Prostate gland (tissue), 2 donors: ENCODE data around the gene COL4A1. TPM values are rescaled to one million over a fixed set of nuclear protein-coding genes. Genes with fewer than 3 reads are reported as not detected.

Experiments used
- DNase-seq: peaks from one replicate; pipeline ENCODE4 v3.0.0-alpha.2; 2019; ENCODE audit warnings: low spot score
- H3K27ac ChIP-seq, 2 donors: fragments of 200-600 bp; sonication (generic); 2 replicates each; pipeline ENCODE4 v1.5.1; 2017 to 2019
- H3K27me3 ChIP-seq: fragments of 200-600 bp; sonication (generic); replicated peaks from 2 replicates; pipeline ENCODE4 v1.5.1; 2019; ENCODE audit not compliant: insufficient read depth
- H3K36me3 ChIP-seq, 2 donors: fragments of 200-600 bp; sonication (generic); 1 replicate in 1 of 2; 2 replicates in 1 of 2; pipeline versions ENCODE4 v1.5.1 to v1.8.1; 2017 to 2019
- H3K4me1 ChIP-seq: fragments of 200-600 bp; sonication (generic); replicated peaks from 2 replicates; pipeline ENCODE4 v1.5.1; 2019
- H3K4me3 ChIP-seq, 2 donors: fragments of 200-600 bp; sonication (generic); 2 replicates each; pipeline ENCODE4 v1.5.1; 2017 to 2019
- H3K9me3 ChIP-seq: fragments of 200-600 bp; sonication (generic); 2 replicates; pipeline ENCODE4 v1.5.1; 2017
- POLR2A ChIP-seq: fragments of 450-650 bp; IDR thresholded peaks from one replicate; pipeline ENCODE4 v1.6.1; 2016; ENCODE audit warnings: antibody characterized with exemption, mild to moderate bottlenecking
- POLR2AphosphoS5 ChIP-seq: sonication (generic); formaldehyde crosslinking; IDR thresholded peaks from one replicate; pipeline ENCODE4 v1.6.1; 2017; ENCODE audit warnings: antibody characterized with exemption
- WGBS: methylation state at CpG from one replicate; pipeline ENCODE4 v1.1.5; 2018; 5-methylcytosine and 5-hydroxymethylcytosine counted together
- intact Hi-C: fragments of 100-400 bp; cut with DNase I; formaldehyde crosslinking; loops from one replicate; pipeline ENCODE4 v1.14.2; 2022
- total RNA-seq, 2 donors: library from RNA; depleted of rRNA; stranded (reverse); fragments of >200 nt; gene quantifications; one replicate each; pipeline ENCODE4 v1.1.0, GENCODE V29; 2016
- TF ChIP-seq, protein P1 (sequence below), 4 experiments: fragments of 200-600 bp in 2 of 4; fragments of 450-650 bp in 2 of 4; sonication (generic) in 2 of 4; IDR thresholded peaks; 1 replicate in 3 of 4; 2 replicates in 1 of 4; pipeline ENCODE4 v1.5.1; 2016 to 2019; ENCODE audit warnings: antibody characterized with exemption in 4 of 4, mild to moderate bottlenecking in 2 of 4, moderate library complexity in 2 of 4

Gene COL4A1
- total RNA-seq, 2 donors from 2014 or later = 37.3 to 132 TPM

- TF ChIP-seq, protein P1, sequence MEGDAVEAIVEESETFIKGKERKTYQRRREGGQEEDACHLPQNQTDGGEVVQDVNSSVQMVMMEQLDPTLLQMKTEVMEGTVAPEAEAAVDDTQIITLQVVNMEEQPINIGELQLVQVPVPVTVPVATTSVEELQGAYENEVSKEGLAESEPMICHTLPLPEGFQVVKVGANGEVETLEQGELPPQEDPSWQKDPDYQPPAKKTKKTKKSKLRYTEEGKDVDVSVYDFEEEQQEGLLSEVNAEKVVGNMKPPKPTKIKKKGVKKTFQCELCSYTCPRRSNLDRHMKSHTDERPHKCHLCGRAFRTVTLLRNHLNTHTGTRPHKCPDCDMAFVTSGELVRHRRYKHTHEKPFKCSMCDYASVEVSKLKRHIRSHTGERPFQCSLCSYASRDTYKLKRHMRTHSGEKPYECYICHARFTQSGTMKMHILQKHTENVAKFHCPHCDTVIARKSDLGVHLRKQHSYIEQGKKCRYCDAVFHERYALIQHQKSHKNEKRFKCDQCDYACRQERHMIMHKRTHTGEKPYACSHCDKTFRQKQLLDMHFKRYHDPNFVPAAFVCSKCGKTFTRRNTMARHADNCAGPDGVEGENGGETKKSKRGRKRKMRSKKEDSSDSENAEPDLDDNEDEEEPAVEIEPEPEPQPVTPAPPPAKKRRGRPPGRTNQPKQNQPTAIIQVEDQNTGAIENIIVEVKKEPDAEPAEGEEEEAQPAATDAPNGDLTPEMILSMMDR (IDR thresholded peaks at IDR 0.05) = peak in 1 of 4 experiments; percentile 17
- TF ChIP-seq POLR2A (no peak), POLR2AphosphoS5 (peak; percentile 59)
- Histone ChIP-seq H3K36me3 (no peaks in the 10 kb centered on the region), H3K4me1 (no peaks in the 10 kb centered on the region), H3K9me3 (no peaks in the 10 kb centered on the region), H3K4me3 (peak overlapping the region; percentile 48), H3K27me3 (no peaks in the 10 kb centered on the region), H3K27ac (peak overlapping the region; percentile 30 to 45)
- DNase-seq = peak; percentile 34
- intact Hi-C loops = no loop called here
- WGBS = under 1% methylated on average over 50 of the region's 60 CpGs
Measured at GRCh38 chr13:110138010-110138699, 168.8 kb downstream of the COL4A1 start.

DNA sequence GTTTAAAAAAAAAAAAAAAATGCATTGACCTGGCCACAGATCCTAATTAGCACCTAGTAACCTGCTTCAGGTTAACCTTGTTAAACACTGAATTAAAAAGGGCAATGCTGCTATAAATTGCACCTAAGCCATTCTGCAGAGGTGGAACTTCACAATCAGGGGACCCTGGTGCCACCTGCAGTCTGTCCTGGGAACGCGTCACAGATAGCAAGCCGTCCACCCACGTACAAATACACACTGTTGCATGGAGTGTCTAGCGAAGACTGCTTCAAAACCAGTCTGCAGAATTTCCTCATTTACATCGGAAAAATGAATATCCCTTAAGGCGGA is 169.3 kb downstream of the COL4A1 start:
- Histone ChIP-seq H3K36me3 (no peaks in the 10 kb centered on the region), H3K27ac (peak overlapping the region; percentile 30 to 45), H3K9me3 (no peaks in the 10 kb centered on the region), H3K27me3 (no peaks in the 10 kb centered on the region), H3K4me3 (peak overlapping the region; percentile 48), H3K4me1 (no peaks in the 10 kb centered on the region)
- TF ChIP-seq, protein P1 (IDR thresholded peaks at IDR 0.05) = peak in 3 of 4 experiments; percentile 14 to 44 (median 35)
- TF ChIP-seq POLR2AphosphoS5 = no peak
- 0% methylated on average over 7 of the region's 7 CpGs for WGBS
- peak; percentile 52 for DNase-seq
- intact Hi-C loops = no loop called here

GRCh38 chr13:110136660-110137585 is 170.0 kb downstream of the COL4A1 start:
- Histone ChIP-seq H3K4me1 (no peaks in the 10 kb centered on the region), H3K9me3 (no peaks in the 10 kb centered on the region), H3K4me3 (no peak overlapping the region), H3K27me3 (no peaks in the 10 kb centered on the region), H3K36me3 (no peaks in the 10 kb centered on the region), H3K27ac (no peak overlapping the region)
- intact Hi-C loops = no loop called here
- no peak for DNase-seq
- 55% methylated on average over 16 of the region's 16 CpGs for WGBS
- TF ChIP-seq, protein P1 (IDR thresholded peaks at IDR 0.05) = no peak
- no peak for TF ChIP-seq POLR2AphosphoS5
- TF ChIP-seq POLR2A = no peak

DNA sequence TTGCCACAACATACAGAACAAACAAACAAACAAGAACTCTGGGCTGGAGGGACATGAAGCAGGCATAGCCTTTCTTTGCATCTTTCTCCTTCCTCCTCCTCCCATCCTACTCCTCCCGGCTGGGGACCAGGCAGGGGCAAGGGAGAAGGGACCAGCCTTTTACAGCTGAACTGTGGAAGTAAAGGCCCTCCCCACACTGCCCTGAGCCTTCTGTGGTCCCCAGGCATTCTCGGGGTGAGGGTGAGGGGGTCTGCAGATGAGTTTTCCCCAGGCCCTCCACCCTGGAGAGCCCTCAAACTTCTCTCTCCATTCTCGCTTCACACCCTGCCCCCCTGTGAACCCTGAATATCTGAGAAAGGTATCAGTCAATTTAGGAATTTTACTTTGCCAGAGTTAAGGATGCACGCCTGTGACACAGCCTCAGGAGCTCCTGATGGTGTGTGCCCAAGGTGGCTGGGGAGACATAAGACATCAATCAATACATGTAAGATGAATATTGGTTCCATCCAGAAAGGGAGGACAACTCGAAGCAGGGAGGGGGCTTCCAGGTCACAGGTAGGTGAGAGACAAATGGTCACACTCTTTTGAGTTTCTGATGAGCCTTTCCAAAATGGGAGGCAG is 170.9 kb downstream of the COL4A1 start:
- 89% methylated on average over 5 of the region's 5 CpGs for whole genome bisulfite sequencing
- H3K4me3 ChIP-seq = no peak overlapping the region
- DNase-seq = no peak
- TF ChIP-seq, protein P1 (IDR thresholded peaks at IDR 0.05) = no peak
- no peak for TF ChIP-seq POLR2A
- TF ChIP-seq POLR2AphosphoS5 = no peak
- no peaks in the 10 kb centered on the region for H3K9me3 ChIP-seq
- H3K27ac ChIP-seq = no peak overlapping the region
- no peaks in the 10 kb centered on the region for H3K27me3 ChIP-seq
- intact Hi-C loops = no loop called here
- H3K36me3 ChIP-seq = no peaks in the 10 kb centered on the region
- H3K4me1 ChIP-seq = no peaks in the 10 kb centered on the region
